HG03342 (cell line): Measurements from ENCODE around the gene DENND4B.

ENCODE experiments used
- ATAC-seq: cut with Tn5 transposase; IDR thresholded peaks from one replicate; pipeline ENCODE4 v1.9.1; 2021; ENCODE audit warnings: mild to moderate bottlenecking, moderate library complexity; ENCODE audit not compliant: unreplicated experiment

DENND4B gene

DNA sequence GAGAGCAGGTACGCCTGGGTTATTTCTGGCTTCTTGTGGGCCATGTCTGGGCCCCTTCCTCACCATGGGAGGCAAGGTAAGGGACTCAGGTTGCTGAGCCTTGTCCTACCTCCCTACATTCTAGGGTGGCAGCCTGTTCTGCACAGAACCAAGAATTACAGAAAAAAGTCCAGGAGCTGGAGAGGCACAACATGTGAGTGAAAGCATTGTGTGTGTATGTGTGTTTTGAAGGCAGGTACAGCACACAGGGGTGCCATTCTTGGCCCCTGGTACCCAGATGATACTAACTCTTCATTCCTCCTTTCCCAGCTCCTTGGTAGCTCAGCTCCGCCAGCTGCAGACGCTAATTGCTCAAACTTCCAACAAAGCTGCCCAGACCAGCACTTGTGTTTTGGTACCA, 26.6 kb upstream of the DENND4B start:
- no peak for ATAC-seq

GRCh38 chr1:153970346-153970745, 23.8 kb upstream of the DENND4B start:
- ATAC-seq, result no peak

- no peak for ATAC-seq
These were observed 22.5 kb upstream of the DENND4B start for GRCh38 chr1:153968972-153969371.

- no peak for ATAC-seq
These were observed 21.9 kb upstream of the DENND4B start for GRCh38 chr1:153968408-153968807.

GRCh38 chr1:153968000-153968363, 21.5 kb upstream of the DENND4B start:
- no peak for ATAC-seq

GRCh38 chr1:153967107-153967999, 20.8 kb upstream of the DENND4B start, which contains the start of gene CREB3L4:
TSS of gene CREB3L4 (plus strand) at chr1:153967902. CDS start at chr1:153968526, 624 bp downstream.
- peak; percentile 81 for ATAC-seq

DNA sequence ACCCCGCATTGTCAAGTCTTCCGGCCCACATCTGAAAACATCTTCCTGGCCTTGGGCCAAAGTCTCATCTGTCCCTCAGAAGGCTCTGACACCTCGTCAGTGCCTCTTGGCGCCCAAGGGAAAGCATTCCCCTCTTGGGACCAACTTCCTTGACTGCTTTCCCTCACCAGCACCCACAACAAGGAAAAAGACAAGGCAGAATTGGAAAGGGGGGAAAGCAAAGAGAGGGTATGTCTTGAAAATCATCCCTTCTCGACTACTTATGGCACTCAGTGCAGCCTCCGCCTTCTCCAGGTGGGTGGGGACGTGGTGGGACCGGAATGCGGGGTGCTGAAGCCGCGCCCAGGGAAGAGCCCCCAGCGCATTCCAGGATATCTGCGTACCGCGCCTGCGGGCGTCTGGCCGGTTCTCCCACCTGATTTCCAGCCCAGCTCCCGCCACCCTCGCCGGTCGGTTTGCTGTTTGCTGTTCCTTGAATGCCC, 17.4 kb upstream of the DENND4B start:
- ATAC-seq, result no peak

DNA sequence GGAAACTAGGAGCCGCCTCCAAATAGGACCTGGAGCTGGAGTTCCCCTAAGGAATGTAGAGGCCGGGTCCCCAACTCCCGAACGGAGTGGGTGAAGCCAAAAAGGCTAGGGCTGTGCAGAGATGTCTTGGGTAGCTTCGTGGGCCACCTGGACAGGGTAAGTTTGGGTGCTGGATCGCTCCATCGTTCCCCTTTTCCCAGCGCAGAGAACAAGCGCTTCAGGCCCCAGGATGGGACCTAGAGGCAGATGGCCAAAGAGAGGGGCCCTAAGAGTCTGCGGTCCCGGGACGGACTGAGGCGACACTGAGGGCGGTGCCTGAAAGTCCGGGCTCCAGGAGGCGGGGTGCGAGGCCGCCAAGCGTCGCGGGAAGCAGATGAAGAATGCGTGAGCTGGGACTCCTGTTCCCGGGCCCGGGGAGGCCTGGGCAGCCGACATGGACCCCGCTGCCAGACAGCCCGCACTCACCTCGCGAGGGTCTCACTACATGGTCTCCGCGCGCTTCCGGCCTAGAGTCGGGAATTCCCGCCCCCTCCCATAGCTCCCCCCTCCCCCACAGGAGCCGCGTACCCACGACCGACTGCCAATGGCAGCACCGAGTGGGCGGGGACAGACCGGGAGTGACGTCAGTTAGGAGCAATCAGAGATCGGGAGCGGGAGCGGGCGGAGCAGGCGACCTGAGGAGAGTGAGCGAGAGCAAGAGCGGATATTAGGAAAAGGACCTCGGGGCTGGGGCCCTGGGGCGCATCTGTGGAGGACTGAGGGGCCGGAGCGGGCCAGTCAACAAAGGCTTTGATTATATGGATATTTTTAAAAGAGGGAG, 16.7 kb upstream of the DENND4B start, which contains the start of gene SLC39A1:
SLC39A1 (minus strand) TSS at position 508 of the 820 bp plus-strand sequence. CDS start 822 bp downstream, outside the sequence.
- peak; percentile 40 for ATAC-seq

- ATAC-seq, result no peak
These were observed 15.8 kb upstream of the DENND4B start for GRCh38 chr1:153962088-153963029.

- ATAC-seq, result no peak
These were observed 14.9 kb upstream of the DENND4B start for GRCh38 chr1:153961421-153961820.

GRCh38 chr1:153960206-153960605, 13.7 kb upstream of the DENND4B start:
- no peak for ATAC-seq

DNA sequence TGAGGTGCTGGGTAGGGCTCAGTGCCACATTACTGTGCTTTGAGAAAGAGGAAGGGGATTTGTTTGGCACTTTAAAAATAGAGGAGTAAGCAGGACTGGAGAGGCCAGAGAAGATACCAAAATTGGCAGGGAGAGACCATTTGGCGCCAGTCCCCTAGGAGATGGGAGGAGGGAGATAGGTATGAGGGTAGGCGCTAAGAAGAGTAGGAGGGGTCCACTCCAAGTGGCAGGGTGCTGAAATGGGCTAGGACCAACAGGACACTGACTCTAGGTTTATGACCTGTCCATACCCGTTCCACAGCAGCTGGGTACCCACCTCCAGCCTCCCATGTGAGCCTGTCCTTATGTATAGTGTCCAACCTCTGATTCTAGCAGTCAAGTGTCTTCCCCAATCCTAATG, 12.9 kb upstream of the DENND4B start:
- no peak for ATAC-seq

- no peak for ATAC-seq
These were observed 12.4 kb upstream of the DENND4B start for GRCh38 chr1:153958961-153959260.

DNA sequence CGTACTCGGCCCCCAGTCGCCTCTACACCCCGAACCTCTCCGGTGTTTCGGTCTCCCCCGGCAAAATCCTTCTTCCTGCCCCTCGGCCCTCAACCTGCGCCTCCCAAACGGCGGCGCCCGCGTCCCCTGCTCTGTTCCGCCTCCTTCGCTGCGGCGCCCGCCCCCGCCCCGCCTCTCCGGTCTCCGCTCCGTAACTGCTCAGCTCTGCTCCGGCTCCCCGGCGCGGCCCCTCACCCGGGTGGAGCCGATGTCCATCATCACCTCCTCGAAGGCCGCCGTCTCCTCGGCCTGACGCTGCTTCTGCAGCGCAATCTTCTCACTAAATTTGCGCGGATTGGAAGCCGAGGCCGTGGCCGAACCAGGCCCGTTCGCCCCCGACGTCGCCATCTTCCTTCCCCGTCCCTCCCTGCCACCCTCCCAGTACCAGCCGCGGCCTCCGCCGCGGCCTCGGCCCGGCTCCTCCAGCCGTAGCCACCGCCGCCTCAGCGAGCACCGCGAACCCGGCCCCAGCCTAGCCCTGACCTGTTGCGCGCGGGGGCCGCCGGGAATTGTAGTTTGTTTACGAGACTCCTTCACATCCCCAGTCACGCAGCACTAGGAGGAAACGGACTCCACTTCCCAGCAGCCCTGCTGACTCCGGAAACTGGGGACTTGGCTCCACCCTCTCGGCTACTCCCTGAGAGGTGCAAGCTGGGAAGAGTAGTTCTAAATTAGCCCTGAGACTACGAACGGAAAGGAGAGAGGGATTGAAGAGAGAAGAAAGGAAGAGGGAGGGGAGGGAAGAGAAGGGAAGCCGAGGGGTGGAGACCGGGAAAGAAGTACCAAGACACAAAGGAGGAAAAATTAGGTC, 11.8 kb upstream of the DENND4B start, which contains the start of gene CRTC2:
CRTC2 (minus strand) TSS at position 502 of the 850 bp plus-strand sequence; CDS start at position 387, 115 bp downstream.
- peak; percentile 73 for ATAC-seq

DNA sequence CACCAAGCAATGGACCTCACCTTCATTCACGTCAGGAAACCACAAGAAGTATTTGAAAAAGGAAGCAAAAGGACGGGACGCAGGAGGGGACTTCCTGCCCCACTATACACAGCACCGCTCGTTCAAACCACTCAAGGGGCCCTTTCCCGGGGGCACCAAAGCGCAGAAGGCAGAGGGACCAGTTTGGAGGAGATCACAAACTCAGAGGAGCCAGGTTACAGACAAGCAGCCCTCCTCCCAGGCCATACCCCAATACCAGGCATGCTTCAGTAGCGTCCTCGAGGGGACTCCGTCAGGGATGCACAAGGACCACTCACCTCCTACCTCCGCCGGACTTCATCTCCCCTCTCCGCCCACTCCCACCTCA, 11.2 kb upstream of the DENND4B start:
- peak; percentile 4 for ATAC-seq

GRCh38 chr1:153956997-153957715, 10.6 kb upstream of the DENND4B start:
- no peak for ATAC-seq

DNA sequence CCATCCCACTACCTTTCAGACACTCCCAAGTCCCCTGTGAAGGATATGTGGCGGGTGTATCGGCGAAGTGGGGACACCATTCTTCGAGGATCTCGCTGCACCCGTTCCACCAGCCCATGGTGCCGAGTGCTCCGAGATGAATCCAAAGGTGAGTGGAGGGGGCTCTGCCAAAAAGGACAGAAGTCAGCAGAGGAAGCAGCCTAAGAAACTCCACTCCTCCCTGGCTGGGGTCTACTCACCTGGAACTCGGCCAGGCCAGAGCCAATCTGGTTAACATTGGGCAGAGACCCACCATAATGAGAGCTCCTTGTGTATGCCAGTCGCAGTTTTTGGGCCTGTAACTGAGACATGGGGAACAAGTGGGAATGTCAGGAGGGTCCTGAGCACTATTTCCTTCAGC, 8.3 kb upstream of the DENND4B start:
- no peak for ATAC-seq

DNA sequence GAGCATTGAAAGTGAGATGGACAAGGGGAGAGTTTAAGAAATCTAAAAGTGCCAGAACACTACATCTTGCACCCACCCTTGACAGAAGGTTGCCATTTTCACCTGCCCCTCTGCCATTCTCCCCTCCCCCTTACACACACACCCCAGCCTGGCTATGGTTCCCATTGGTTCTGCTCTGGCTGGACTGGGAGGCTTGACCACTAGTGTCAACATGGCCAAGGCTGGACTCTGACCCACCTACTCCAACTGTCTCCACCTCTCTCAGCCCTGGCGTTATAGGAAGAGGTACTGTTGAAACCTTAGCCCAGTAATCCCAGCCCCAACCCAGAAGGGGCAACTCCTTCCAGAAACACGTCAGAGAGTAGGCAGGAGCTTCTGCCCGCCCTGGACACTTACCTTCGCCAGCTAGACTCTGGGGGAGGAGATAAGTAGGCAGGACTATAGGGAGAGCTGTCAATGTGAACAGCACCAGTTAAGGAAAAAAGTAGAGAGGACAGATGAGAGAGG, 7.4 kb upstream of the DENND4B start:
- ATAC-seq, result no peak

DNA sequence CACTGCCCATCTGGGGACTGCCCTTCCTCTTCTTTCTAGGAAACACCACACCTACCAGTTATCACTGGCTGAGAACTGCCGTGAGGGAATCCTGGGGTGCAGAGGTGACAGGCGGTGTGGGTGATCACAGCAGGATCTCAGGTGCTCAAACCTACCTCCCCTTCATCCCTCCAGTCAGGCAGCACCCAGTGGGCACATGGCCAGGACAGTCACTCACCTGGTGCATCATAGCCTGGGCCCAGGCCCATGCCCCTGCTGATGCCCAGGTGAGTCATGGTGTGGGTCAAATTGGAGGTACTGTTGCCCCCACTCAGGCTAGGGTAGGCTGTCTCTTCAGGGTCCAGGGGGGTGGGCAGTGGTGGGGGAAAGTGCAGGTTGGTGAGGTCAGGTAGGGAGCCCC, 5.3 kb upstream of the DENND4B start:
- no peak for ATAC-seq
